GM10266 (cell line): Measurements from ENCODE around the gene PRELID2.

Experiments used
- DNase-seq: peaks from one replicate; pipeline ENCODE4 v3.0.0; 2012; ENCODE audit errors: extremely low spot score
- TF ChIP-seq, protein P1 (sequence below): IDR thresholded peaks from 2 replicates; pipeline ENCODE4 v1.5.1; 2012; ENCODE audit warnings: mild to moderate bottlenecking, low read depth; ENCODE audit not compliant: control insufficient read depth, insufficient read depth; ENCODE audit errors: missing control alignments

PRELID2 gene

DNA sequence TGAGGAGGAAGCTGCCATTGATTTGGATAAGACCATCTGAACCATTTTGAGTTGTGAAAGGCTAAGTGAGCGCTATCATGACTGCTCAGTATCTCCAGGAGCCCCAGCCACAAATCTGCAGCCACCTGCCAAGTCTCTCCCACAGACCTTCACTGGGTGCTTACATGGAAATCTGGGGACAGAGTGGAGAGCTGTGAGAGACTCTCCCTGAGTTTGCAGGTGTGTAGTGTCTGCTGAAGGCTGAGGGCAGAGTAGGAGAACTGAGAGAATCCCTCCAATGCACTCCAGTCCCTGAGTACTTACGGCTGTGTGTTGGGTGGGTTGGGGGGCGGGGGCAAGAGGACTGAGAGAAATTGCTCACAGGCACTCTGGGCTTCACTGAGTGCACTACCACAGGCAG, 123.7 kb downstream of the PRELID2 start:
- DNase-seq, result no peak
- TF ChIP-seq, protein P1, sequence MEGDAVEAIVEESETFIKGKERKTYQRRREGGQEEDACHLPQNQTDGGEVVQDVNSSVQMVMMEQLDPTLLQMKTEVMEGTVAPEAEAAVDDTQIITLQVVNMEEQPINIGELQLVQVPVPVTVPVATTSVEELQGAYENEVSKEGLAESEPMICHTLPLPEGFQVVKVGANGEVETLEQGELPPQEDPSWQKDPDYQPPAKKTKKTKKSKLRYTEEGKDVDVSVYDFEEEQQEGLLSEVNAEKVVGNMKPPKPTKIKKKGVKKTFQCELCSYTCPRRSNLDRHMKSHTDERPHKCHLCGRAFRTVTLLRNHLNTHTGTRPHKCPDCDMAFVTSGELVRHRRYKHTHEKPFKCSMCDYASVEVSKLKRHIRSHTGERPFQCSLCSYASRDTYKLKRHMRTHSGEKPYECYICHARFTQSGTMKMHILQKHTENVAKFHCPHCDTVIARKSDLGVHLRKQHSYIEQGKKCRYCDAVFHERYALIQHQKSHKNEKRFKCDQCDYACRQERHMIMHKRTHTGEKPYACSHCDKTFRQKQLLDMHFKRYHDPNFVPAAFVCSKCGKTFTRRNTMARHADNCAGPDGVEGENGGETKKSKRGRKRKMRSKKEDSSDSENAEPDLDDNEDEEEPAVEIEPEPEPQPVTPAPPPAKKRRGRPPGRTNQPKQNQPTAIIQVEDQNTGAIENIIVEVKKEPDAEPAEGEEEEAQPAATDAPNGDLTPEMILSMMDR, result no peak
